ENCODE data around the gene TEX35. TPM values are rescaled to one million over a fixed set of nuclear protein-coding genes. Genes with fewer than 3 reads are reported as not detected.

TEX35 gene
- polyA plus RNA-seq, 3 donors = not detected

GRCh38 chr1:178467837-178468236 is 45.1 kb upstream of the TEX35 start:
- Histone ChIP-seq H3K79me2 (ENCODE audit: insufficient read depth, low read length) (no peaks in the 10 kb centered on the region), H3K4me2 (replicated peaks; ENCODE audit: extremely low read depth, low read length, poor library complexity, severe bottlenecking) (no peak overlapping the region), H3K36me3 (replicated peaks in 1 of 2; ENCODE audit: control insufficient read depth in 1 of 2, insufficient read depth in 2 of 2, low read length in 2 of 2) (no peaks in the 10 kb centered on the region), H3K9me3 (replicated peaks in 1 of 2; ENCODE audit: control insufficient read depth in 1 of 2, insufficient read depth in 1 of 2, low read length in 2 of 2) (no peaks in the 10 kb centered on the region), H3K4me1 (ENCODE audit: control insufficient read depth in 1 of 2, insufficient read depth in 2 of 2, low read length in 2 of 2) (no peaks in the 10 kb centered on the region), H3K9ac (ENCODE audit: insufficient read depth, low read length, poor library complexity, severe bottlenecking) (no peak overlapping the region), H4K20me1 (ENCODE audit: insufficient read depth, low read length) (no peaks in the 10 kb centered on the region), H3K4me3 (replicated peaks in 1 of 3; ENCODE audit: low read depth in 2 of 3, low read length in 3 of 3) (no peak overlapping the region), H3K27me3 (ENCODE audit: control insufficient read depth in 2 of 2, insufficient read depth in 2 of 2, low read length in 2 of 2) (no peaks in the 10 kb centered on the region), H2AFZ (ENCODE audit: insufficient read depth, low read depth, low read length, poor library complexity, severe bottlenecking) (no peak overlapping the region), H3K27ac (ENCODE audit: low read depth in 1 of 2, low read length in 2 of 2) (no peak overlapping the region)
- H3K27me3 Mint-ChIP-seq (ENCODE audit: low read depth in 3 of 3) = peaks cover 0 to 2% (median 2%) of the 10 kb centered on the region in 3 donors
- no peak overlapping the region for H3K27ac Mint-ChIP-seq
- no peak overlapping the region for H3K4me3 Mint-ChIP-seq
- H3K36me3 Mint-ChIP-seq = peaks cover 3 to 12% of the 10 kb centered on the region in 2 donors
- TF ChIP-seq CTCF (IDR thresholded peaks at IDR 0.05) = no peak
- intact Hi-C loops (cut with micrococcal nuclease) = no loop called here
- DNase-seq = no peak
- no peaks in the 10 kb centered on the region for H3K4me1 Mint-ChIP-seq
- peaks cover 0 to 1% (median 0%) of the 10 kb centered on the region in 7 donors for H3K9me3 Mint-ChIP-seq

- no peak for DNase-seq
- H3K9me3 Mint-ChIP-seq = peaks cover 0 to 1% (median 0%) of the 10 kb centered on the region in 7 donors
- Histone ChIP-seq H3K36me3 (replicated peaks in 1 of 2; ENCODE audit: control insufficient read depth in 1 of 2, insufficient read depth in 2 of 2, low read length in 2 of 2) (no peaks in the 10 kb centered on the region), H3K27me3 (ENCODE audit: control insufficient read depth in 2 of 2, insufficient read depth in 2 of 2, low read length in 2 of 2) (no peaks in the 10 kb centered on the region), H3K4me1 (ENCODE audit: control insufficient read depth in 1 of 2, insufficient read depth in 2 of 2, low read length in 2 of 2) (no peaks in the 10 kb centered on the region), H2AFZ (ENCODE audit: insufficient read depth, low read depth, low read length, poor library complexity, severe bottlenecking) (no peak overlapping the region), H3K9me3 (replicated peaks in 1 of 2; ENCODE audit: control insufficient read depth in 1 of 2, insufficient read depth in 1 of 2, low read length in 2 of 2) (no peaks in the 10 kb centered on the region), H3K79me2 (ENCODE audit: insufficient read depth, low read length) (no peaks in the 10 kb centered on the region), H3K27ac (ENCODE audit: low read depth in 1 of 2, low read length in 2 of 2) (no peak overlapping the region), H3K4me2 (replicated peaks; ENCODE audit: extremely low read depth, low read length, poor library complexity, severe bottlenecking) (no peak overlapping the region), H3K4me3 (replicated peaks in 1 of 3; ENCODE audit: low read depth in 2 of 3, low read length in 3 of 3) (no peak overlapping the region), H3K9ac (ENCODE audit: insufficient read depth, low read length, poor library complexity, severe bottlenecking) (no peak overlapping the region), H4K20me1 (ENCODE audit: insufficient read depth, low read length) (no peaks in the 10 kb centered on the region)
- peaks cover 0 to 2% (median 2%) of the 10 kb centered on the region in 3 donors for H3K27me3 Mint-ChIP-seq (ENCODE audit: low read depth in 3 of 3)
- H3K4me3 Mint-ChIP-seq = no peak overlapping the region
- 93% methylated on average over 4 of the region's 5 CpGs for WGBS (ENCODE audit: insufficient coverage)
- H3K27ac Mint-ChIP-seq = no peak overlapping the region
- intact Hi-C loops (cut with micrococcal nuclease) = no loop called here
- H3K4me1 Mint-ChIP-seq = no peaks in the 10 kb centered on the region
- no peak for TF ChIP-seq CTCF (IDR thresholded peaks at IDR 0.05)
- H3K36me3 Mint-ChIP-seq = peaks cover 11 to 14% of the 10 kb centered on the region in 2 donors
These were observed 42.4 kb upstream of the TEX35 start for GRCh38 chr1:178470411-178470960.

All from CD14-positive monocyte (primary cell).